Naive thymus-derived CD8-positive, alpha-beta T cell (primary cell): ENCODE data around the gene ETV2. TPM values are rescaled to one million over a fixed set of nuclear protein-coding genes. Genes with fewer than 3 reads are reported as not detected.

ENCODE experiments used
- ATAC-seq, 2 donors: fragments of 150-1000 bp; cut with Tn5 transposase in 1 of 2; sonication (Bioruptor Pico), chemical (Tn5 transposase) in 1 of 2; 1 replicate in 1 of 2; 2 replicates in 1 of 2; pipeline ENCODE4 v1.10.0; 2021; ENCODE audit warnings: mild to moderate bottlenecking in 2 of 2, moderate library complexity in 2 of 2
- POLR2A ChIA-PET: fragments of 350-600 bp; sonication (Branson Sonifier 250); formaldehyde crosslinking; loops from one replicate; lab custom pipeline; 2021; ENCODE audit warnings: antibody characterized with exemption; lab: Charles Lee
- DNase-seq, 10 donors: peaks; one replicate each; pipeline versions ENCODE4 v3.0.0 to v3.0.0-alpha.2; 2020 to 2022
- H3K27ac Mint-ChIP-seq, 10 donors: one replicate each; pipeline ENCODE4 v1.8.0; 2020 to 2022; ENCODE audit warnings: mild to moderate bottlenecking in 10 of 10, mixed read lengths in 10 of 10, moderate library complexity in 4 of 10, inconsistent platforms in 1 of 10
- H3K27me3 Mint-ChIP-seq, 5 donors: one replicate each; pipeline ENCODE4 v1.8.0; 2021 to 2022; ENCODE audit warnings: mixed read lengths in 5 of 5
- H3K36me3 Mint-ChIP-seq, 3 donors: one replicate each; pipeline ENCODE4 v1.8.0; 2020 to 2022; ENCODE audit warnings: mixed read lengths in 3 of 3, mild to moderate bottlenecking in 2 of 3, inconsistent platforms in 1 of 3
- H3K4me1 Mint-ChIP-seq, 4 donors: one replicate each; pipeline ENCODE4 v1.8.0; 2021 to 2022; ENCODE audit warnings: mixed read lengths in 4 of 4
- H3K4me3 Mint-ChIP-seq, 10 donors: one replicate each; pipeline ENCODE4 v1.8.0; 2020 to 2022; ENCODE audit warnings: mild to moderate bottlenecking in 10 of 10, mixed read lengths in 10 of 10, moderate library complexity in 6 of 10, inconsistent platforms in 1 of 10
- H3K9me3 Mint-ChIP-seq, 9 donors: one replicate each; pipeline ENCODE4 v1.8.0; 2020 to 2022; ENCODE audit warnings: mixed read lengths in 9 of 9, mild to moderate bottlenecking in 3 of 9, inconsistent platforms in 1 of 9, moderate library complexity in 1 of 9
- polyA plus RNA-seq, 3 donors: library from polyadenylated mRNA; unstranded; fragments of 300-500 nt; fragmentation: Illumina TruSeq; gene quantifications; one replicate each; pipeline ENCODE4 v1.2.3, GENCODE V29; 2021
- total RNA-seq, 8 experiments: library from RNA in 2 of 8; stranded (reverse) in 2 of 8; gene quantifications; one replicate each; pipeline ENCODE4 v1.2.3 and lab custom pipeline; 2021 to 2026

The ETV2 gene
- total and polyA plus RNA-seq, 5 experiments from 2014 or later = 0.27 to 1.0 (median 0.51) TPM; not detected in 1

GRCh38 chr19:35612559-35613321 is 28.8 kb upstream of the ETV2 start, which contains the start of gene HAUS5:
TSS of gene HAUS5 (plus strand) at chr19:35612735. CDS start at chr19:35612795, 60 bp downstream.
- Mint-ChIP-seq H3K4me3 (peak within 1 kb of the TSS; percentile 82 to 92 (median 89)), H3K36me3 (peaks cover 4 to 14% (median 6%) of the 10 kb centered on the region in 3 donors), H3K4me1 (peaks cover 9 to 39% (median 28%) of the 10 kb centered on the region in 4 donors), H3K27ac (peak within 1 kb of the TSS; percentile 83 to 98 (median 93)), H3K9me3 (peaks cover 0 to 7% (median 4%) of the 10 kb centered on the region in 9 donors), H3K27me3 (no peaks in the 10 kb centered on the region)
- POLR2A ChIA-PET = interaction anchor here (1.0 to 4.9 kb wide), 5 partner anchors 15 to 121 kb away, joined by 5 to 24 read pairs (median 10); partner anchors contain the start of gene COX6B1
- DNase-seq (peak; percentile 92 to 97 (median 95)), ATAC-seq (peak; percentile 91 to 94)

GRCh38 chr19:35613574-35613973 is 28.0 kb upstream of the ETV2 start:
- ATAC-seq (no peak), DNase-seq (no peak)
- Mint-ChIP-seq H3K27me3 (no peaks in the 10 kb centered on the region), H3K27ac (peak overlapping the region in 9 of 10 donors; percentile 53 to 96 (median 83)), H3K4me3 (peak overlapping the region; percentile 65 to 92 (median 88)), H3K36me3 (peaks cover under 1 to 14% (median 4%) of the 10 kb centered on the region in 3 donors), H3K9me3 (peaks cover 0 to 3% (median 0%) of the 10 kb centered on the region in 9 donors), H3K4me1 (peaks cover 8 to 38% (median 24%) of the 10 kb centered on the region in 4 donors)
- POLR2A ChIA-PET = interaction anchor here (1.0 to 4.9 kb wide), 4 partner anchors 14 to 120 kb away, joined by 5 to 24 read pairs (median 12); partner anchors contain the start of gene COX6B1

- POLR2A ChIA-PET = no interaction called here
- Mint-ChIP-seq H3K27ac (peak overlapping the region in 1 of 10 donors; percentile 60), H3K4me1 (peaks cover 3 to 27% (median 13%) of the 10 kb centered on the region in 4 donors), H3K36me3 (peaks cover 0 to 16% (median 4%) of the 10 kb centered on the region in 3 donors), H3K27me3 (no peaks in the 10 kb centered on the region), H3K4me3 (peak overlapping the region in 1 of 10 donors; percentile 26), H3K9me3 (no peaks in the 10 kb centered on the region)
- ATAC-seq (no peak), DNase-seq (no peak)
Observed at GRCh38 chr19:35615036-35615435, 26.5 kb upstream of the ETV2 start.

DNA sequence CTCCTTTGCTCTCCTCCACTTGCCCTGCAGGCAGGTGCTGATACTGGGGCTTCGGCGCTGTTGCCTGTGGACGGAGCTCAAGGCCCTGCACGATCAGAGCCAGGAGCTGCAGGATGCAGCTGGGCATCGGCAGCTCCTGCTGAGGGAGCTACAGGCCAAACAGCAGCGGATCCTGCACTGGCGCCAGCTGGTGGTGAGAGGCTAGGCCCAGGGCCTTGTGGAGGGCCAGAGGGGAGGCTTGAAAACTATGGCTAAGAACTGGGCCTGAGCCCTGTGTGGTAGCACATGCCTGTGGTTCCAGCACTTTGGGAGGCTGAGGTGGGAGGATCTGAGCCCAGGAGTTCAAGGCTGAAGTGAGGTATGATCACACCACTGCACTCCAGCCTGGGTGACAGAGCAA is 22.7 kb upstream of the ETV2 start:
- DNase-seq = no peak
- Mint-ChIP-seq H3K27me3 (no peaks in the 10 kb centered on the region), H3K36me3 (peaks cover 2 to 25% (median 4%) of the 10 kb centered on the region in 3 donors), H3K27ac (peak overlapping the region in 1 of 10 donors; percentile 32), H3K4me3 (no peak overlapping the region), H3K9me3 (no peaks in the 10 kb centered on the region), H3K4me1 (peaks cover 0 to 4% (median under 1%) of the 10 kb centered on the region in 4 donors)
- ATAC-seq = no peak
- POLR2A ChIA-PET = no interaction called here

GRCh38 chr19:35619290-35619923 is 22.1 kb upstream of the ETV2 start:
- Mint-ChIP-seq H3K9me3 (no peaks in the 10 kb centered on the region), H3K4me1 (peaks cover 0 to 4% (median 0%) of the 10 kb centered on the region in 4 donors), H3K27me3 (no peaks in the 10 kb centered on the region), H3K4me3 (no peak overlapping the region), H3K36me3 (peaks cover 2 to 25% (median 4%) of the 10 kb centered on the region in 3 donors), H3K27ac (no peak overlapping the region)
- DNase-seq (no peak), ATAC-seq (no peak)
- POLR2A ChIA-PET = no interaction called here

DNA sequence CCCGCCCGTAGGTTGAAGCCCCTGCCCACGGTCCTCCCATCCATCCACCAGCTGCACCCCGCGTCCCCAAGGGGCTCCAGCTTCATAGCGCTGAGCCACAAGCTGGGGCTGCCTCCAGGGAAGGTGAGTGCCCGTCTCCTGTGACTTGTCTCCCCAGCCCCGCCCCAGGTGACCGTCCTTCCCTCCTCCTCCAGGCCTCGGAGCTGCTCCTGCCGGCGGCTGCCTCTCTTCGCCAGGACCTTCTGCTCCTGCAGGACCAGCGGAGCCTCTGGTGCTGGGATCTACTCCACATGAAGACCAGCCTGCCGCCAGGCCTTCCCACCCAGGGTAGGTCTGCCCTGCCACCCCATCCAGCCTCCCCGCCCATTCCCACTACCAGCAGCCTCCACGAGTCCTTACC is 21.5 kb upstream of the ETV2 start:
- ATAC-seq = no peak

DNA sequence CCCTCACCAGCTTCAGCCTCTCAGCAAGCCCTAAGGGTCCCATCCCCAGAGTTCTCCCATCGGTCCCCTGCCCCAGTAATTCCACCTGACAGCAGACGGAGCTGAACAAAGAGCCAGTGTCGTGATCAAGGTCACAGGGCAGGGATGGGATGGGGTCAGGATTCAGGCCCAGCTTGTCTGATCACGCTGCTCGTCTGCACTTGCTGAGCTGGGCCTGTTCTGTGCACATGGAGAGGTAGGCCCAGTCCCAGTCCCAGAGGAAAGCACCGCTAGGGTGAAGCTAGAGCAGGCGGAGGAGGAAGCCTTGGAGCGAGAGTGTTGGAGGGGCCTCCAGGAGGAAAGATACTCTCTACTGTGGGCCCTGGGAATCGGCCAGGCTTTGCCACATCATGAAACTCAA is 19.8 kb upstream of the ETV2 start:
- H3K27me3 Mint-ChIP-seq = no peaks in the 10 kb centered on the region
- POLR2A ChIA-PET = no interaction called here
- H3K9me3 Mint-ChIP-seq = no peaks in the 10 kb centered on the region
- peaks cover 0 to 2% (median under 1%) of the 10 kb centered on the region in 4 donors for H3K4me1 Mint-ChIP-seq
- H3K27ac Mint-ChIP-seq = peak overlapping the region in 1 of 10 donors; percentile 48
- H3K36me3 Mint-ChIP-seq = peaks cover 0 to 15% (median 2%) of the 10 kb centered on the region in 3 donors
- no peak overlapping the region for H3K4me3 Mint-ChIP-seq
- no peak for DNase-seq
- ATAC-seq = no peak

More for the DNA sequence above, 21.5 kb upstream of the ETV2 start:
- peaks cover 2 to 25% (median 4%) of the 10 kb centered on the region in 3 donors for H3K36me3 Mint-ChIP-seq
- H3K27ac Mint-ChIP-seq = no peak overlapping the region
- no peak overlapping the region for H3K4me3 Mint-ChIP-seq
- no peaks in the 10 kb centered on the region for H3K27me3 Mint-ChIP-seq
- no peak for DNase-seq
- H3K9me3 Mint-ChIP-seq = no peaks in the 10 kb centered on the region
- H3K4me1 Mint-ChIP-seq = peaks cover 0 to 4% (median 0%) of the 10 kb centered on the region in 4 donors
- POLR2A ChIA-PET = no interaction called here

GRCh38 chr19:35622750-35623149 is 18.8 kb upstream of the ETV2 start:
- POLR2A ChIA-PET = interaction anchor here (1.0 kb wide), 1 partner anchor 11 kb away, joined by 3 read pairs; no protein-coding TSS in a partner anchor
- ATAC-seq (no peak), DNase-seq (no peak)
- peaks cover 0 to 11% (median 2%) of the 10 kb centered on the region in 3 donors for H3K36me3 Mint-ChIP-seq
- no peak overlapping the region for H3K4me3 Mint-ChIP-seq
- H3K27me3 Mint-ChIP-seq = no peaks in the 10 kb centered on the region
- H3K4me1 Mint-ChIP-seq = peaks cover 0 to 2% (median under 1%) of the 10 kb centered on the region in 4 donors
- H3K27ac Mint-ChIP-seq = peak overlapping the region in 2 of 10 donors; percentile 51 to 71
- H3K9me3 Mint-ChIP-seq = no peaks in the 10 kb centered on the region

DNA sequence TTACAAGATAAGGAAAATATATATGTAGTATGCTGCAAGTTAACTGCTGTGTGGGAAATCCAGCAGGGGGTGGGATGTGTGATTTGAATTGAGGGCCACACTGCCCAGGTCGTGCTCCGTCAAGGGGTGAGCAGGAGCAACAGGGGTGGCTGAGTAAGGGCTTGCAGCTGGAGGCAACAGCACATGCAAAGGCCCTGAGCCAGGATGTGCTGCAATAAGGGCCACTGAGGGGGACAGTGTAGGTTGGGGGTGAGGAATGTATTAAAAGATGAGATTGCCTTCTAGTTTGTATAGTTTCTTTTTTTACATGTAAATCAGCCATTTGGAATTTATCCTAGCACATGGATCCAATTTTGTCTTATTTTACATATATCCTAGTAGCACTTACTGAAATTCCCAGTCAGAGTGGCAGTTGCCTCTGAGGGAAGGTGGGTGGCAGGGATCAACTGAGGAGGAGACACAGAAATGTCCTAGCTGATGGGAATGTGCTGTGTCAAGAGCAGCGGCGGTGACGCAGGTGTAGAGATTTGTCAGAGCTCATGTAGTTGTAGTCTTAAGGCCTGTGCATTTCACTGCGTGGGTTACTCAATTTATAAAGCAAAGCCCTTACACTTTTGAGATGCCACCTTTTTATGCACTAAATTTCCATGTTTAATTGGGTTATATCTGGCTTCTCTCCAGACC is 18.1 kb upstream of the ETV2 start:
- POLR2A ChIA-PET = no interaction called here
- no peak overlapping the region for H3K4me3 Mint-ChIP-seq
- DNase-seq (no peak), ATAC-seq (no peak)
- H3K4me1 Mint-ChIP-seq = peaks cover 4 to 7% (median 6%) of the 10 kb centered on the region in 4 donors
- H3K27ac Mint-ChIP-seq = peak overlapping the region in 2 of 10 donors; percentile 51 to 80
- no peaks in the 10 kb centered on the region for H3K9me3 Mint-ChIP-seq
- H3K36me3 Mint-ChIP-seq = peaks cover 0 to 11% (median 2%) of the 10 kb centered on the region in 3 donors
- H3K27me3 Mint-ChIP-seq = no peaks in the 10 kb centered on the region

DNA sequence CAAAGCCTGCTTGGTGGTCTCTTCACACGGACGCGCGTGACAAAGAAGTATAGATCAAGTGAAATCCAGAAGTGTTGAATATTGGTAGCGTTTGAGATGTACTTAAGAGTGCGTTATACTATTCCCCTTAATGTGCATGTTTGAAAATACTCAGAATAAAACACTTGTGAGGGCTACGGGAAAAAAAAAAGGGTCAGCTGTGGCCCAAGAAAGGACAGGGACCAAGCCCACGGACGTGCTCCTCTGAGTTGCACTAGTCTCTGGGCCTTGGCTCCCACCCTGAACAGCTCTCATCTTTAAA is 13.3 kb upstream of the ETV2 start:
- peak overlapping the region; percentile 94 to 100 (median 98) for H3K4me3 Mint-ChIP-seq
- peaks cover 0 to 3% (median 0%) of the 10 kb centered on the region in 5 donors for H3K27me3 Mint-ChIP-seq
- no peak for DNase-seq
- H3K36me3 Mint-ChIP-seq = peaks cover 0 to 32% (median 5%) of the 10 kb centered on the region in 3 donors
- peaks cover 15 to 30% (median 23%) of the 10 kb centered on the region in 4 donors for H3K4me1 Mint-ChIP-seq
- ATAC-seq = peak; percentile 24 to 29
- POLR2A ChIA-PET = interaction anchor here (0.6 to 1.5 kb wide), 3 partner anchors 15 to 622 kb away, joined by 3 to 10 read pairs (median 5); partner anchors contain the start of gene HAUS5
- no peaks in the 10 kb centered on the region for H3K9me3 Mint-ChIP-seq
- peak overlapping the region; percentile 92 to 100 (median 98) for H3K27ac Mint-ChIP-seq

DNA sequence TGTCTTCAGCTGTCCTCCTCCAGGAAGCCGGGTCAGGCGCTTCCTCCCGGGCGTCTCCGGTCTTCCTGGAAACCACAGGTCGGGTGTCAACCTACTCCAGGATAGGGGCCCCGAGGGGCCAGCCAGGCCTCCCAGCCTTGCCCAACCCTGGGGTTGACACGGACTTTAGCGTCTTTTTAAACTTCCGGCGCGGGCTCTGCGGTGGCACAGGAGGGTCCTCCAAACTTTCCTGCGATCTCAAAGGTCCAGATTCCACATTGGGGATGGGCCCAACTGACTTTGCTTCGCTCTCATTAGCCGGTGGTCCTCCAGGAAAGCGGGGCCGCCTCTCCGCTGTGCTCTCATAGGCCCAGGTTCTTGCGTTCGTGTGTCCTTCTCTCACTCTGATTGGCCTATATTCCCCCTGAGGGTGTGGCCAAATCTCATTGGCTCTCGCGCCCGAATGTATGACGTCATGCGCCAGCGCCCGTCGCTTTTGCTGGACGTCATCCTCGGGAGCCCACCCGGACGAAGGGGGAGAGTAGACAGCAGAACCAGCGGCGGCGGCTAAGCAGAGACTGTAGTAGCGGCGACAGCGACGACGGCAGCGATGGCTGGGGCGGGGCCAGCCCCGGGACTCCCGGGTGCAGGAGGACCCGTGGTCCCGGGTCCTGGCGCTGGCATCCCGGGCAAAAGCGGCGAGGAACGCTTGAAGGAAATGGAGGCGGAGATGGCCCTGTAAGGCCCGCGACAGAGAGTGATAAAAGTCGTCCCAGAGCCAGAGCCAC is 12.8 kb upstream of the ETV2 start, which contains the start of gene RBM42:
RBM42 (plus strand) TSS at position 472 of the 767 bp plus-strand sequence; CDS start at position 590, 118 bp downstream.
- Mint-ChIP-seq H3K4me1 (peaks cover 18 to 30% (median 25%) of the 10 kb centered on the region in 4 donors), H3K27ac (peak within 1 kb of the TSS; percentile 92 to 100 (median 98)), H3K4me3 (peak within 1 kb of the TSS; percentile 94 to 100 (median 98)), H3K27me3 (peaks cover 0 to 3% (median 0%) of the 10 kb centered on the region in 5 donors), H3K36me3 (peaks cover 0 to 36% (median 5%) of the 10 kb centered on the region in 3 donors), H3K9me3 (no peaks in the 10 kb centered on the region)
- DNase-seq = peak; percentile 88 to 99 (median 99)
- peak; percentile 99 for ATAC-seq
- POLR2A ChIA-PET = interaction anchor here (0.5 to 1.5 kb wide), 7 partner anchors 13 to 669 kb away, joined by 3 to 10 read pairs (median 5); partner anchors contain the start of genes ETV2 and HAUS5
